Measurements from ENCODE around the gene RALGPS1. TPM values are rescaled to one million over a fixed set of nuclear protein-coding genes. Genes with fewer than 3 reads are reported as not detected.

Gene RALGPS1
- polyA plus RNA-seq, 1 of the 3 experiments (the other 2 are of a cell fraction), result 3.9 TPM

DNA sequence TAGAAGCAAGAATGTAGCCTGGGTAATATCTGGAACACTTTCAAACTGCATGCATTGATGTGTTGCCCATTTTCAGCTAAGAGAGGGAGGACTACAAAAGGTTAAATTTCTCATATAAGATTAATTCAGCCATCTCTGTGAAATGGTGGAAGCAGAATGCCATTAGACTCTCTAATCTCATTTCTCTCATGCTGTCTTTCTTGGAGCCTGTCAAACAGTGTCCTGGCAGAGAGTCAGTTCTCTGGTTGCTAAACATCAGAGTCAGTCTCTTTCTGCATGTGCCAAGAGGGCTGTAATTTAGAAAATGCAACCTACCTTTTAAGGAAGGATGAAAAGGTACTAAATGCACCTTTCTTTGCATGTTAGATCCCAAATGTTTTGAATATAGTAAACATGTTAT lies 349.1 kb downstream of the RALGPS1 start:
- Histone ChIP-seq H2AFZ (ENCODE audit: low read depth) (no peak overlapping the region), H3F3A (replicated peaks; ENCODE audit: insufficient read depth) (peaks cover 6% of the 10 kb centered on the region), H3K4me3 (ENCODE audit: low read depth in 2 of 2, low read length in 1 of 2) (no peak overlapping the region), H4K20me1 (ENCODE audit: insufficient read depth) (no peaks in the 10 kb centered on the region), H3K4me2 (peak overlapping the region; percentile 57; the same call in 1 of the 2 replicates), H3K9me3 (no peaks in the 10 kb centered on the region), H3K27me3 (ENCODE audit: insufficient read depth) (no peaks in the 10 kb centered on the region), H3K9ac (no peak overlapping the region), H3K9me2 (no peaks in the 10 kb centered on the region), H3K4me1 (ENCODE audit: control insufficient read depth in 1 of 2, insufficient read depth in 2 of 2, low read depth in 1 of 2, low read length in 1 of 2) (peaks cover 13 to 42% of the 10 kb centered on the region in 2 experiments), H3K27ac (ENCODE audit: low read depth in 2 of 2, low read length in 1 of 2) (peak overlapping the region in 1 of 2 experiments; percentile 95; a peak in 2 of 4 replicates), H3K79me2 (ENCODE audit: insufficient read depth) (no peaks in the 10 kb centered on the region; the same call in 1 of the 2 replicates), H3K36me3 (replicated peaks in 1 of 2; ENCODE audit: control insufficient read depth in 1 of 2, insufficient read depth in 2 of 2, low read length in 1 of 2) (no peaks in the 10 kb centered on the region)
- CTCF ChIA-PET, result interaction anchor here (0.7 to 1.5 kb wide), 4 partner anchors 10 to 59 kb away, joined by 3 to 4 read pairs (median 3); no protein-coding TSS in a partner anchor
- peak; percentile 36 for DNase-seq
- POLR2A ChIA-PET, result interaction anchor here (0.6 kb wide), 1 partner anchor 16 kb away, joined by 3 read pairs; no protein-coding TSS in a partner anchor
- TF ChIP-seq JUND (IDR thresholded peaks at IDR 0.05) (no peak), MXI1 (IDR thresholded peaks at IDR 0.05; ENCODE audit: low read depth, low read length) (peak; percentile 89), RCOR1 (IDR thresholded peaks at IDR 0.05; ENCODE audit: low read length) (peak; percentile 86), CHD2 (IDR thresholded peaks at IDR 0.05; ENCODE audit: low read length, partially characterized antibody) (peak; percentile 34), EP300 (IDR thresholded peaks at IDR 0.05; ENCODE audit: borderline replicate concordance in 1 of 2, low read depth in 1 of 2, low read length in 1 of 2) (peak in 1 of 2 experiments; percentile 32; a peak in 1 of 4 replicates), RAD21 (IDR thresholded peaks at IDR 0.05; ENCODE audit: low read length) (0 out of 2 replicates have a peak, but pooled peaks have one; percentile 17)
- TF ChIP-seq, protein P1, sequence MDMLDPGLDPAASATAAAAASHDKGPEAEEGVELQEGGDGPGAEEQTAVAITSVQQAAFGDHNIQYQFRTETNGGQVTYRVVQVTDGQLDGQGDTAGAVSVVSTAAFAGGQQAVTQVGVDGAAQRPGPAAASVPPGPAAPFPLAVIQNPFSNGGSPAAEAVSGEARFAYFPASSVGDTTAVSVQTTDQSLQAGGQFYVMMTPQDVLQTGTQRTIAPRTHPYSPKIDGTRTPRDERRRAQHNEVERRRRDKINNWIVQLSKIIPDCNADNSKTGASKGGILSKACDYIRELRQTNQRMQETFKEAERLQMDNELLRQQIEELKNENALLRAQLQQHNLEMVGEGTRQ (IDR thresholded peaks at IDR 0.05; ENCODE audit: borderline replicate concordance, low read depth, low read length), result no peak

DNA sequence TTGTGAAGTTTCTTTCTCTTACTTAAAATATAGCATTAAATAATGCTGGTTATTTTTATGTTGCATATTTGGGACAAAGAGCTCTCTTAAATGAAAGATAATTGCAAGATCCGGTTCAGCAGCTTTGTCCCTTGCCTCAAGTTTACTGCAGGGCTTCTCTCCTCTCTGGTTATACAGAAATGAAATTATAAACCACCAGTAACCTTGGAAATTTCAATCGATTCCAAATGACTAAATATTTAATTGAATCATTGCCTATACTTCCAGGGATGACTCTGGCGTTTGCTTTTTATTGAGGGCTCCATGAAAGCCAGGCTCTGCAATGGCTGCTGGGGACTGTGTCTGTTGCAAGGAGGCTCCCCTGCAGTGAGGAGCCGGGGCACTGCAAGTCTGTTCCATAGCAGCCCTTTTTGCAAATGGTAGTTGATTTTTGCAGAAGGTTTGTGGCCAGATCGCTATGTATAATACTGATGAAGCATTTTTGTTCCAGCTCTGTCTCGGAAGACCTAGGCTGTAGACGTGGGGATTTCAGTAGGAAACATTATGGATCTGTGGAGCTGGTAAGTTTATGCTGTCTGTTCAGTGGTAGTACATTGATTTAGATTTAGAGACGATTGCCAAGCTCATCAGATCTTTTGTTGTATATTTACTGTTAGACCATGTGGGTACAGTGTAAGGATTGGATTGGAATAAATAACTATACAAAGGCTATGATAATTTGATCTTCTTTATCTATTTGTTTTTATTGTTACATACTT lies 350.1 kb downstream of the RALGPS1 start, which contains the start of gene GARNL3:
GARNL3 (plus strand) TSS at position 313 of the 758 bp plus-strand sequence; CDS start at position 417, 104 bp downstream.
- Histone ChIP-seq H3K36me3 (replicated peaks in 1 of 2; ENCODE audit: control insufficient read depth in 1 of 2, insufficient read depth in 2 of 2, low read length in 1 of 2) (no peaks in the 10 kb centered on the region), H3K27me3 (ENCODE audit: insufficient read depth) (no peaks in the 10 kb centered on the region), H3K4me3 (ENCODE audit: low read depth in 2 of 2, low read length in 1 of 2) (peak within 1 kb of the TSS; percentile 29 to 42; a peak in 3 of 4 replicates), H3K9me2 (no peaks in the 10 kb centered on the region), H3F3A (replicated peaks; ENCODE audit: insufficient read depth) (peaks cover 7% of the 10 kb centered on the region), H3K79me2 (ENCODE audit: insufficient read depth) (no peaks in the 10 kb centered on the region; the same call in 1 of the 2 replicates), H4K20me1 (ENCODE audit: insufficient read depth) (no peaks in the 10 kb centered on the region), H3K4me1 (ENCODE audit: control insufficient read depth in 1 of 2, insufficient read depth in 2 of 2, low read depth in 1 of 2, low read length in 1 of 2) (peaks cover 13 to 40% of the 10 kb centered on the region in 2 experiments), H2AFZ (ENCODE audit: low read depth) (peak within 1 kb of the TSS; percentile 61; the same call in 1 of the 2 replicates), H3K27ac (ENCODE audit: low read depth in 2 of 2, low read length in 1 of 2) (peak within 1 kb of the TSS in 1 of 2 experiments; percentile 95; a peak in 2 of 4 replicates), H3K9me3 (no peaks in the 10 kb centered on the region), H3K9ac (peak within 1 kb of the TSS; percentile 31; the same call in 1 of the 2 replicates), H3K4me2 (peak within 1 kb of the TSS; percentile 57)
- peak; percentile 49 for DNase-seq
- CTCF ChIA-PET, result interaction anchor here (0.7 to 1.5 kb wide), 5 partner anchors 37 to 56 kb away, joined by 3 to 4 read pairs (median 3); no protein-coding TSS in a partner anchor
- POLR2A ChIA-PET, result interaction anchor here (1.3 kb wide), 1 partner anchor 132 kb away, joined by 3 read pairs; the partner anchor contains the start of gene SLC2A8
- TF ChIP-seq GABPA (IDR thresholded peaks at IDR 0.05; ENCODE audit: low read depth) (no peak), MXI1 (IDR thresholded peaks at IDR 0.05; ENCODE audit: low read depth, low read length) (0 out of 2 replicates have a peak, but pooled peaks have one; percentile 20)
- 29% methylated on average over 8 of the region's 8 CpGs for WGBS (ENCODE audit: low lambda C conversion rate)
